Measurements from ENCODE around the gene TMEM260. TPM values are rescaled to one million over a fixed set of nuclear protein-coding genes. Genes with fewer than 3 reads are reported as not detected.

The TMEM260 gene
- total and polyA plus RNA-seq, 2 donors from 2014 or later: 8.8 to 24.3 TPM

GRCh38 chr14:56539862-56540261 is 39.7 kb upstream of the TMEM260 start:
- no peak overlapping the region for H3K9ac ChIP-seq (ENCODE audit: low read length in 3 of 3)
- H3K9me3 ChIP-seq (ENCODE audit: control insufficient read depth in 2 of 3, insufficient read depth in 1 of 3, low read length in 3 of 3): no peaks in the 10 kb centered on the region
- DNase-seq: no peak
- TF ChIP-seq CTCF (IDR thresholded peaks at IDR 0.05; ENCODE audit: borderline replicate concordance, extremely low read depth, insufficient read depth): no peak
- H3K4me3 ChIP-seq (ENCODE audit: low read length in 3 of 3): no peak overlapping the region
- FAIRE-seq: no peak
- no peaks in the 10 kb centered on the region for H3K4me1 ChIP-seq (ENCODE audit: control insufficient read depth in 2 of 3, insufficient read depth in 2 of 3, low read depth in 1 of 3, low read length in 3 of 3)
- no peaks in the 10 kb centered on the region for H3K36me3 ChIP-seq (ENCODE audit: control insufficient read depth in 2 of 3, insufficient read depth in 3 of 3, low read length in 3 of 3)
- H3K27me3 ChIP-seq (ENCODE audit: control insufficient read depth, insufficient read depth, low read length): no peaks in the 10 kb centered on the region
- intact Hi-C loops (cut with DNase I): no loop called here
- H3K27ac ChIP-seq (ENCODE audit: low read depth in 2 of 2, low read length in 2 of 2): no peak overlapping the region

- H3K27me3 ChIP-seq (ENCODE audit: control insufficient read depth, insufficient read depth, low read length): no peaks in the 10 kb centered on the region
- H3K27ac ChIP-seq (ENCODE audit: low read depth in 2 of 2, low read length in 2 of 2): no peak overlapping the region
- H3K4me3 ChIP-seq (ENCODE audit: low read length in 3 of 3): no peak overlapping the region
- H3K9me3 ChIP-seq (ENCODE audit: control insufficient read depth in 2 of 3, insufficient read depth in 1 of 3, low read length in 3 of 3): no peaks in the 10 kb centered on the region
- H3K36me3 ChIP-seq (ENCODE audit: control insufficient read depth in 2 of 3, insufficient read depth in 3 of 3, low read length in 3 of 3): no peaks in the 10 kb centered on the region
- no peak for DNase-seq
- no peak for TF ChIP-seq CTCF (IDR thresholded peaks at IDR 0.05; ENCODE audit: borderline replicate concordance, extremely low read depth, insufficient read depth)
- FAIRE-seq: no peak
- no peak overlapping the region for H3K9ac ChIP-seq (ENCODE audit: low read length in 3 of 3)
- H3K4me1 ChIP-seq (ENCODE audit: control insufficient read depth in 2 of 3, insufficient read depth in 2 of 3, low read depth in 1 of 3, low read length in 3 of 3): no peaks in the 10 kb centered on the region
- intact Hi-C loops (cut with DNase I): no loop called here
These were observed 36.2 kb upstream of the TMEM260 start for GRCh38 chr14:56543436-56543835.

GRCh38 chr14:56549721-56550120 is 29.9 kb upstream of the TMEM260 start:
- Histone ChIP-seq H3K36me3 (ENCODE audit: control insufficient read depth in 2 of 3, insufficient read depth in 3 of 3, low read length in 3 of 3) (no peaks in the 10 kb centered on the region), H3K27me3 (ENCODE audit: control insufficient read depth, insufficient read depth, low read length) (no peaks in the 10 kb centered on the region), H3K27ac (ENCODE audit: low read depth in 2 of 2, low read length in 2 of 2) (no peak overlapping the region), H3K4me1 (ENCODE audit: control insufficient read depth in 2 of 3, insufficient read depth in 2 of 3, low read depth in 1 of 3, low read length in 3 of 3) (no peaks in the 10 kb centered on the region), H3K4me3 (ENCODE audit: low read length in 3 of 3) (no peak overlapping the region), H3K9me3 (ENCODE audit: control insufficient read depth in 2 of 3, insufficient read depth in 1 of 3, low read length in 3 of 3) (no peaks in the 10 kb centered on the region), H3K9ac (ENCODE audit: low read length in 3 of 3) (no peak overlapping the region)
- peak in 1 of 5 donors; percentile 25 for DNase-seq
- FAIRE-seq: no peak
- intact Hi-C loops (cut with DNase I): no loop called here
- TF ChIP-seq CTCF (IDR thresholded peaks at IDR 0.05; ENCODE audit: borderline replicate concordance, extremely low read depth, insufficient read depth): no peak

GRCh38 chr14:56552615-56553014 is 27.0 kb upstream of the TMEM260 start:
- no peak for FAIRE-seq
- intact Hi-C loops (cut with DNase I): no loop called here
- H3K4me3 ChIP-seq (ENCODE audit: low read length in 3 of 3): no peak overlapping the region
- DNase-seq: no peak
- H3K9me3 ChIP-seq (ENCODE audit: control insufficient read depth in 2 of 3, insufficient read depth in 1 of 3, low read length in 3 of 3): no peaks in the 10 kb centered on the region
- H3K27ac ChIP-seq (ENCODE audit: low read depth in 2 of 2, low read length in 2 of 2): no peak overlapping the region
- H3K27me3 ChIP-seq (ENCODE audit: control insufficient read depth, insufficient read depth, low read length): no peaks in the 10 kb centered on the region
- H3K4me1 ChIP-seq (ENCODE audit: control insufficient read depth in 2 of 3, insufficient read depth in 2 of 3, low read depth in 1 of 3, low read length in 3 of 3): no peaks in the 10 kb centered on the region
- no peak overlapping the region for H3K9ac ChIP-seq (ENCODE audit: low read length in 3 of 3)
- no peaks in the 10 kb centered on the region for H3K36me3 ChIP-seq (ENCODE audit: control insufficient read depth in 2 of 3, insufficient read depth in 3 of 3, low read length in 3 of 3)
- no peak for TF ChIP-seq CTCF (IDR thresholded peaks at IDR 0.05; ENCODE audit: borderline replicate concordance, extremely low read depth, insufficient read depth)

All from kidney (tissue), 14 donors.